ENCODE results near the gene CCDC70.

Gene CCDC70

DNA sequence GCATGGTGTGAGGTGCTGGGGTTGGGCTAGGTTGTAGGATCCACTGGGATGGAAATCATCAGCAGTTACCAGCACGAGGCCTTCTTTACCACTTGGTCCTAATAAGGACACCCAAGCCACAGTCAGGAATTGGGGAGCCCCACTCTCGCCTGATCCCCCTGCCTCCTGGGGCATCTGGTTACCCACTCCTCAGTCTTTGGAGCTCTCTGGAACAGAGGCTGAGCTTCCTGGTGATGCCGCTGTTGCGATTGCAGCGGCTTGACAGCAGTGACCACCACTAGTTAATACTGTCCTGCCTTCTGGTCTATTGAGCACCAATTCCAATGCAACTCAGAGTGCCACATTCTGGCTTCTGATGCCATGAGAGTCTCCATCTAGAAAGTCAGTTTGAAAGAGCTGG lies 30.2 kb upstream of the CCDC70 start:
- DNase-seq: no peak

DNA sequence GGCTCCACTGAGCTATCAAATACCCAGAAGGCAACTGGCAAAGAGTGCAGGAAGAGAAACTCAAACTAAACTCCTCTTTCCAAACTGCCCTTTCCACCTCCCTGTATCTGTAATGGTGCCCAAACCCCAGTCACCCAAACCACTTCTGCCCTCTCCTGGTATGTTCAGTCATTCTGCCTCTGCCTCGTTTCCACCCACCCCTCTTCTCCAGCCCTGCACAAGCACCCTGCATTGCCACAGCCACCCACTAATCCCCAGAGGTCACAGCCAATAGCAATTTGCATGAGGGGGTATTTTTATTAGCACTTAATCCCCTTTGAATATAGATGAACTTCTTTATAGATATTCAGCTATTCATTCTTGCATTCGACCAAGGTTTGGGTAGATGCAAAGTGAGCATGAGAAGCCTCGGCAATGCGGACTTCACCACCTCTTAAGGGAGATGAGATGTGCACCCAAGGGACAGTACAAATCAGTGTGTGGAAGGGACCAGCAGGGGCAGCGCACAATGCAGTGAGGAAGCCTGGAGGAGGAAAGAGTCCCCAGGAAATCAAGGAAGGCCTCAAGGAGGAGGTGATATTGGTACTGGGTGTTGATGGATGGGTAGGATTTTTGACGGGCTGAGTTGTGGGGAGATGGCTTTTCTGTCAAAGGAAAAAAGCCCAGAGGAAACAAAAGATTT lies 29.2 kb upstream of the CCDC70 start:
- DNase-seq: no peak

DNA sequence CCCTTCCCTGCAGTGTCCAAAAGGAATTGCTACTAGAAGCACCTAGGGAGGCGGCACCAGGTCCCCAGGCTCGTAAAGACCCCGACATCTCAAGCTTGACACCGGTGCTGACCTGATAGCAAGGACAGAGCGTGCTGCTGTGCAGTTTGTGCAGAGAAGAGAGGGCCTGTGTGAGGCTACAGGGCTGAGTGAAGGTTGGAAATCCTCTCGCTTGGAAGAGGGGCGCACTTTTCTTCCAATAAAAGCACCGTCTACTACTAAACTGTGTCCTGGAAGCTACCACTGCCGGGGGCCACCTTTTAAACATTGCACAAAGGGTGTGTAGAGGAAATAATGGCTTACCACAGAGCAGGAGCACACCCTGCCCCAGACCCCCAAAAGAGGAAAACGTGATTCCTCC lies 27.8 kb upstream of the CCDC70 start:
- DNase-seq: no peak

DNA sequence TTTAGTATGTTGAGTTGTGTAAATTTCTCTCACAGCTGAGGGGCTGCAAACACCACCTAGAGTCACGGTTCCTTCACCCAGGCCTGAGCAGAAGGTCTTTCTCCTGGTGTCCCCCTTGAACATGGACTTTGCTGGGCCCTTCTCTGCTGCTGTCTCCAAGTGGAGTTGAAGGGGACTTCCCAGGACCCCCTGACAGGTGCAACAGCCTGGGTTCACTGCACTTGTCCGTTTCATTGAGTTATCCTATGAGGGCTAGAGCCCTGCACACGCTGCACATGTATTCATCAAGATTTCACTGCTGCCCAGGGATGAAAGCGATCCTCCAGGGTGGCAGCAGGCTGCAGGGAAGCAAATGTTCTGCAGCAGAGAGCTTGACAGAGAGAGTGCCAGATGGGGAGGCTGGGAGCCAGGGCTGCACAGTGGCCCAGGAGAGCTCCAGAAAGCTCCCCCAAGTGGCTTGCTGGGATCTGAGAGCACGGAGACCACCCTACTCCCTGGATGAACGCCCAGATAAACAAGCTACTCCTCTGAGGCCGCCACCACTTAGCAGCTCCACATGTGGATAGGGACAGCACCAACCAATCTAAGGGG lies 27.1 kb upstream of the CCDC70 start:
- DNase-seq: peak; percentile 0

DNA sequence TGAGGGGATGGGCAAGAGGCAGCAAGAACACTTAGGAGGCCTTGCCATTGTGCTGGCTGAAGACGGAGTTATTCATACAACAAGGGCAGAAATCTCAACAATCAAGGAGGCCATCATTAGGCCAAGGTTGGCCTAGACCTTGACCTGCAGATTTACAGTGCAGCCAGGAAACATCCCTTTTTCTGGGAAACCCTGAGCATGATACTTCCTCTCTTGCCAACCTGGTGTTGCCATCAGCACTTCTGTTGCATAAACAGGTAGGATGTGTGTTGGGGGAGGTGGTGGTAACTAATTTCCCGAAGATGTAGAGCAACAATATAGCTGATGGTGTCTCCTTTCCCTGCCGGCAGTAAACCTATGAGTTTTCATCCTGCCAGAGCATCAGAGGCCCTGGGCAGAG lies 24.8 kb upstream of the CCDC70 start:
- no peak for DNase-seq

DNA sequence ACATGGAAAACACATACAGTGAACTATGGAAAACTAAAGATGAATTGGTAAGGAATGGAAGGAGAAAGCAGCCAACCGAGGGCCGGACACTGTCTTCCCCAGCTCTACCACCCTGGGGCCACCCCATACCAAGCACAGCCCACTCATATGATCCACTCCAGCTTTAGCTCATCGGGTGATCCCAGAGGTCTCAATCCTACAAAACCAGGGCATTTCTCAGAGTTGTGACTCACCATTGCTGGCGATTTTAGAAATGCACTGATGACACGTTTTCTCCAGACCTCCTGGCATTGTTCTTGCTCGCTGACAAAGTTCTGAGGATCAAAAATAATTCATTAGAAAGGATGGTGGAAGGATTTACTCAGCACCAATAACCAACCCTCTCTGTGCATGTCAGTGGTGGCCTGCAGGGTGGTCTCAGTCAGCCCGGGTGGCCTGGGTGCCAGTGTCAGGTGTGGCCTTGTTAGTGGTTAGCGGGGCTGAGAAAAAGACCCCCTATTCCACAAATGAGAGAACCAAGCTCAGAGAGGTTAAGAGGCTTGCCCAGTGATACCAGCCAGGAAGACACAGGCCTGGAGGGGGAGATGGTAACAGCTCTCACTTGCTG lies 23.4 kb upstream of the CCDC70 start:
- no peak for DNase-seq

DNA sequence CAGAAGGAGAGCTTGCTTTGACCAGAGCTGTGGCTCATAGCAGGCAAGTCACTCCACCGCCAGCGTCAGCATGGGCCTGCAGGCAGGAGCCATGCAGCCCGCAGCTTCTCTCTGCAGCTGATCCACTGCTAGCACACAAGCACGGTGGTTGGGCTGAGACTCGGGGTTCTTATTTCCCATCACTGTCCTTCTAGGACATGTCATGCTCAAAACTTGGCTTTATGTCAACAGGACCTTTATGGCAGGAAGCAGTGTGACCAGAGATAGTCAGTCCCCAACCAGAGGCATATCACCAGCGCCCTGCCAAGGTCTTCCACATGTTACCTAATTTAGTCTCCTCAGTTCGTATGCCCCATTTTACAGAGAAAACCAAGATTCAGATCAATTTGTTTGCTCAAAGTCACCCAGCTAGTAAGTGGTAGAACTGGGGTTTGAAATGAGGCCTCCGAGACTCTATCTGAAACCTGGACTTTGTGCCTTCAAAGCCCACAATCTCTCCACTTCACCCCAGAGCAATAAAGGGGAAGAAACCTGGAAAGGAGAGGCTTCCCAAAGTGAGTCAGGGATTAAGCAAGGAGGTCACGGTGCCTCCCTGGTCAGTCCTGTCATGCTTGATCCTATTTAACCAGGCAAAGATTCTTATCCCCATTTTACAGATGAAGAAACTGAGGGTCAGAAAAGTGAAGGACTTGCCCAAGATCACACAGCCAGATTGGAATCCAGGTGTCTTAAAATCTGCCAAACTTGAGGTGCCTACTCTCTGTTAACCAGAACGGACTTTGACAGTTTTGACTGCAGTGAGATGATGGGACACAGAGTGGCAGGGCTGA lies 21.8 kb upstream of the CCDC70 start:
- no peak for DNase-seq

DNA sequence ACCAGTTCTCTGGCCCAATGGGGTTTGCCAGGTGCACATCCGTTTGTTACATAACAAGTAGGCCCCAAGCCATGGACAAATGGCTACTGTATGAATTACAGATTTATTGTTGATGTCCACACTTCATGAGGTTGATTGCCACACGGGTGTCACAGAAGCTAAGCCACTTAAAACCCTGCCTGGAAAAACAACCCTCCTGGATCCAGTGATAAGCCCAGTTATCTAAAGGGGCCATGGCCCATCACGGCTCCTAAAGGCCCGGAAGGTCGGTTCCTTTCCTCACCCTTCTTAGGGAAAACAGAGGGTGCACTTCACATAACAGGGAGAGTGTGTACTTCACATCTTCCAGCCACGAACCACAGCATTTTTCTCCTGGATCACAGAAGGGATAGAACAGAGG lies 20.9 kb upstream of the CCDC70 start:
- no peak for DNase-seq

DNA sequence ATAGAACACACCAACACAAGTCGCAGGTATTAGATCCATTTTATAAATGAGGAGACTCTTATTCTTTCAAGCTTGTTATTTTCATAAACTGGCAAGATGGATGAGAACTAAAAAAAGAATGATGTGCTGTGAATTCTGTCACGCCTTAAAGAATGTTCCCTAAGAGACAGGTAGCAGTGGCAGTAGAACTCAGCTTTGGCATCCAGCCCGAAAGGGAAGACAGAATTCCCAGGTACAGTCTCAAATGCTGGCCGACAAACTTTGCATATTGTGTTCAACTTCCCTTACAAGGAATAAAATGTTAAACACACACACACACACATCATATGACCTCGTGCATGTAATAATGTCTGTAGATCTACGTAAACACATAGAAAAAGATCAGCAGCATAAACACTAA lies 20.0 kb upstream of the CCDC70 start:
- DNase-seq: no peak

DNA sequence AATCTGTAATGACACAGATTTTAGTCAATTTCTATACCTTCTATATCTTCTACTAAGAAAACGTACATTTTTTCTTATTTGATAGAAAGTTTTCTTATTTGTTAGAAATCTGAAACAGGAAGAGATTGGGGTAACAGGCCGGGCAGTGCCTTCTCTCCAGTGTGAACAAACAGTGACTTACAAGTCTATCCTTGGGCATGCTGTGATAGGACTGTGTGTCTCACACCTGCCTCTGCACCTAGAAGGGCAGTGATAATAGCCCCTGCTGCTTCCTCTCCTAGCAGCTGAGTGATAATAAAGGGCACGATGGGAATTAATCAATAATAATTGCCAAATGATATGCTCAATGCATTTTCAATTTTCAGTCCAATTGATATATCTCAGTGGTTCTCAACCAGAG lies 18.2 kb upstream of the CCDC70 start:
- no peak for DNase-seq

DNA sequence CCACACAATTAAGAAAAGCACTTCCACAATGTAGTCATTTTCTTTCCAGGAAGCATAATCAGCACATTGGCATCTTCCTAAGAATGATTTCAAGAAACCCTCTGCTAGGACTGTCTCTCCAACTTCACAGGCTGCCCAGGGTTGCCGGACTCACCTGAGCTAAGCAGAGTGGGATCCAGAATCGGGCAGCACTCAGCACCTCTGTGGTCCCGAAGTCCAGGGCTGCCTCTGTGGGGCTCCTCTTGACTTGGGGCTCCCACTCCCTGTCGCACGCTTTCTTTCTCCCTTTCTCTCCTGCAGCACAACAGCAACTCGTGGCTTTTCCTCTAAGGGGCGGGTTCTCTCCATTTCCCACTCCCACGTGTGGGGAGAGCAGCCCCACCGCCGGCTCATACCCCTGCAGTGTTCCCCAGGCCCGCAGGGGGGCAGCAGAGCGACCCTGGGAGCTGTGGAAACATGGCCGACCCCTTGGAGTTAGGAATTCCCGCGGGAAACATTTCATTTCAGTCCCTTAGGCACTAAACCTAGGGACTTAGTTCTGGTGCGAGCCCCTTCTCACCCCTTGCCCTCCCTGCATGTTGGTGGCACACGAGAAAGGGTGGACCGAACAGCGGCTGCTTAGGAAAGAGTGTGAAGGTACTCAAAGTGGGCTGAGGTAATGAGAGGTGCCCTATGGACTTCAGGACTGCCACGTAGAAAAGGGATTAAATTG lies 16.8 kb upstream of the CCDC70 start, which contains the start of gene TMEM272:
Gene TMEM272, minus strand, starts transcription at position 316 of the 712 bp plus-strand sequence. CDS start 6,647 bp downstream, outside the sequence.
- DNase-seq: no peak

DNA sequence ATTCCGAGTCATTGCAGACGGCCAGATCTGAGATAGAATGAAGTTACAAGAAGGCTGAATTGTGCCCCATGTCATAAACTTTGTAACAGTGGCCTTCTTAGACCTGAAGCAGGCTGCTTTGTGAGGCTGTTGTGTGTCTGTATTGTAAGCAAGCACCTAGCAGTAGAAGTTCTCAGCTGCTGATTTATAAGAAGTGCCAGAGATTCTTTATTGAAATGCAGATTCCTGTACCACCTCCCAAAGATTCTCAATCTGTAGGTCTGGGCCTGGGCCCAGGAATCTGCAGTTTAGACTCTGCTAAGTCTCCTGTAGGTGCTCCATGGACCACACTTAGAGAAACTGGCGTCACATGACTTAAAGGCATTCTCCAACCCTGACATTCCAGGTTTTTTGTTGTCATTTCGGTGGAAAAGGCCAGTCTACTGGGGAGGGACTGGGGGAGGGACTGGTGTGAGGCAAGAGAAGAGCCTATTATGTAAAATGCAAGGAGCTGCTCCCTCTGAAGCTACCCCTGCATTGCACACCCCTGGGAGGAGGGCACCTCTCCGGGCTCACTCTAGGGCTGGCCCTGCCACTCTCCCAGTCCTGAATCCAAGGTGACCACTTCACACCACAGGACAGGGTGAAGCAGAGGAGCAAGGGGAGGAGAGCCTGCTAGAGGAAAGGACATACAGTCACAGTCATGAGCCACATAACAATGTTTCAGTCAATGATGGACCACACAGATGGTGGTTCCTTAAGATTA lies 16.0 kb upstream of the CCDC70 start:
- DNase-seq: no peak

DNA sequence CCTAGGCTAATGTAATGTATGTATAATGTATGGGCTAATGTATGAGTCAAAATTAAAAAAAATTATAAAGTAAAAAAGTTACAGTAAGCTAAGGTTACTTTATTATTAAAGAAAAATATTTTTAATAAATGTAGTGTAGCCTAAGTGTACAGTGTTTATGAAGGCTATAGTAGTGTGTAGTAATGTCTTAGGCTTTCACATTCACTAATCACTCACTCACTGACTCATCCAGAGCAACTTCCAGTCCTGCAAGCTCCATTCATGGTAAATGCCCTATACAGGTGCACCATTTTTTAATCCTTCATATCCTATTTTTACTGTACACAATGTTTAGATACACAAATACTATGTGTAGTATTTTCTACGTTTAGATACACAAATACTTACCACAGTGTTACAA lies 15.0 kb upstream of the CCDC70 start:
- DNase-seq: no peak

DNA sequence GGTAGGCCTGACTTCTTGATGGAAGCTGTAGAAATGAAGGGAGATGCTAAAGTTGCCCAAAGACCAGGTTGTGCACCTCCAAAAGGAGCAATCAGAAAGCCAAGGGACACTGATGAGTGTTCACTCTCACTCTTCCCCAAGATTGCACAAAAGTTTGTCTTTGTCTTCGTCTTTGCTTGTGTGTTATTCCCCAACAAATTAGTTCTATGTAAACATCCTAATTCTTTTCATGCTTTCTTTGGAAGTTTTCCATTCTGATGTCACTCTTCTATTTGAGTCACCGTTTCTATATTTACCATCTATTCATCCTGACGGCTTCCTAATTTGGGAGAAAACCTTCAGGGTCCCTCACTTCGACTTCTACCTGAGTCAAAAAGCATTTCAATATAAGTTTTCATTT lies 13.1 kb upstream of the CCDC70 start:
- DNase-seq: no peak

DNA sequence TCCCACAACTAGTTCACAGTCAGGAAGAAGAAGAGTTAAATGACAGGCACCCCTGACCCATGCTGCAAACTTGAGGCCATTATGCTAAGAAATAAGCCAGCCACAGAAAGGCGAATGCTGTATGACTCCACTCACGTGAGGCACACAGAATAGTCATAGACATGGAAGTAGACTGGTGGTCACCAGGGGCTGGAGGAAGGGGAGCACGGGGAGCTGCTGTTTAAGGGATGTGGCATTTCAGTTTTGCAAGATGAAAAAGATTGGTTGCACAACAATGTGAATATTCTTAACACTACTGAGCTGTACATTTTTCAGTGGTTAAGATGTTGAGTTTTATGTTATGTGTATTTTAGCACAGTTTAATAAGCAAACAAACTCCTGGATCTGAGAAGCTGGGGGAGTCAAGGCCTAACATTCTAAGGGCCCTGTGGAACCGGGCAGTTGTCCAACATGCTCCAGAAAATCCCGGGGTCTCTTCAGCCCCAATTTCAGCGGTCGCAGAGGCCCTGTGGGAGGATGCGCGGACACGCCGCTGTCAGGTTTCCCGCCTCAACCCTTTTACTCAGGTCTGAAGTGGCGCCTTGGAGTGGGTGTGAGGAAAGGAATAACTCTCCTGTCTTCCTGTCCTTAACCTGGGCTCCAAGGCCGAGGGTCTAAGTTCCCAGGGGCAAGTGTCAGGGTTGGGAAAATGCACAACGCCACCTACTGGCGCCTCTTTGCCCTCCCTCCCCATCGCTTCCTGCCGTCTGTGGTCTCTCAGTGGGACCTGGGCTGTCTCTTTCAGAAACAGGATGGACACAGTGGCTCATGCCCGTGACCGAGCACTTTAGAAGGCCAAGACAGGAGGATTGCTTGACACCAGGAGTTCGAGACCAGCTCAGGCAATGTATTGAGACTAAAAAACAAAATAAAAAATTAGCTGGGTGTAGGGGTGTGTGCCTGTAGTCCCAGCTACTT lies 12.3 kb upstream of the CCDC70 start:
- DNase-seq: no peak

DNA sequence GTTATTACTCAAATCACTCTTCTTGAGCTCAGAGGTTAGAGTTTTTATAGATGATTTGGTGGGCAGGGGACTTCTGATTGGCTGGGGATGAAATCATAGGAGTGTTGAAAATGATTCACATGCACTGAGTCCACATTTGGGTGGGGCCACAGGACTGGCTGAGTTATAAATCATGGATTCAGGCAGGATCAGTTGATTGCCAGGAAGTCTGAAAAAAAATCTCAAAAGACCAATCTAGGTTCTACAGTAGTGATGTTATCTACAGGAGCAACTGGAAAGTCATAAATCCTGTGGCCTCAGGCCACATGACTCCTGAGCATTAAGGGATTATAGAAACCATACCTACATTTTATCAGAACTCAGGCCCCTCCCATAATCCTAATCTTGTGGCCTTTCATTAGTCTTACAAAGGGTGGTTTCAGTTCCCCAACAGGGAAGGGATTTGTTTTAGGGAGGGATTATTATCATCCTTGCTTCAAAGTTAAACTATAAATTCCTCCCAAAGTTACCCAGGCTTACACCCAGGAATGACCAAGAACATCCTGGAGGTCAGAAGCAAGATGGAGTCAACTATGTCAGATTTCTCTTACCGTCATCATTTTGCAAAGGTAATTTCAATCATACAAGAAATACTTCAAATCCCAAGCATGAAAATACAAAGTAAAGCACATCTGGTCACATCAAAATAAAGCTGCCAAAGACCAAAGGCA lies 5.6 kb upstream of the CCDC70 start:
- no peak for DNase-seq

DNA sequence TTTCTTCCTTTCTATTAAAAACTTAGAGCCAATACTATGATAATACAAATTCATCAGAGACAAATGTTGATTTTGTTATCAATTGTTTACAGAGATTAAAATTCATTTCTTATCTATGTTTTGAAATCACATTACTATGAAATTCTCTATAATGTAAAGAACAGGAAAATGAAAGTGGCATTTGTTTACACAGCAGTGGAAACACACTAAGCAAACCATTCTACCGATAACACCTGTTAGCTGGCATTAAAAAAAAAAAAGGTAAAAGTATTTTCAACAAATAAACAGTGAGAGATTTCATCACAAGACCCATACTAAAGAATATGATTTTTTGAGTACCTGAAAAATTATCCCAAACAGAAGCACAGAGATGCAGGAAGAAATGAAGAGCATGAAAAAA lies 4.8 kb upstream of the CCDC70 start:
- no peak for DNase-seq

DNA sequence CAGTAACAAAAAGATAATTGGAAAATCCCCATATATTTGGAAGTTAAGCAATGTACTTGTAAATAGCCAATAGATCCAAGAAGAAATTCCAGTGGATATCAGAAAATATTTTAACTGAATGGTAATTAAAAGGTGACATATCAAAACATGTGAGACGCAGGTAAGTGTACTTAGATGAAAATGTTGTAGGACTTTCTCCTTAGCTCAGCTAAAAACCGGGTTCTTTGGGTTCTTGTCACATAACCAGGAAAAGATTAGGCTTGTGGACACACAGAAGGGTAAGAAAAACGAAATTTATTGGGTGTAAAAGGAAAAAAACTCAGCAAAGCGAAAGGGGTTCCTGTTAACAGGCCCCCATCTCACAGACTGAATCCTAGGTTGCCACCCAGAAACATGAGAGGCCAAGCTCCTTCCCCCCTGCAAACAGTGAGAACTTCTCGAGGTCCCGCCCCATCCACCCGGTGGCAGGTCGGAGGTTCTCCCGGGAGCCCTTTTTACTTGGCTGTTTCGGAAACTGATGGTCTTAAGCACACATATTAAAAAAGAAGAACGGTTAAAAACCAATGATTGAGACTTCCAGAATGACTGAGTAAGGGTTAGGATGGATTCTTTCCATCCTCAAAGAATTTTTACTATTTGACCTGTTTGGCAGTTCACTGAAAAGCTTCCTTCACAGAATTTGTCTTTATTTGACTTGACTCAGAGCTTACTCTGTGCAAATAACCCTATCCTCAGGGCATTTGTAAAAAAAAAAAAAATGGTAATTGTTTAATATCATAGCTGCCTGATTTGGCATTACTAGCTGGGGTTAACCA lies 3.1 kb upstream of the CCDC70 start:
- no peak for DNase-seq

DNA sequence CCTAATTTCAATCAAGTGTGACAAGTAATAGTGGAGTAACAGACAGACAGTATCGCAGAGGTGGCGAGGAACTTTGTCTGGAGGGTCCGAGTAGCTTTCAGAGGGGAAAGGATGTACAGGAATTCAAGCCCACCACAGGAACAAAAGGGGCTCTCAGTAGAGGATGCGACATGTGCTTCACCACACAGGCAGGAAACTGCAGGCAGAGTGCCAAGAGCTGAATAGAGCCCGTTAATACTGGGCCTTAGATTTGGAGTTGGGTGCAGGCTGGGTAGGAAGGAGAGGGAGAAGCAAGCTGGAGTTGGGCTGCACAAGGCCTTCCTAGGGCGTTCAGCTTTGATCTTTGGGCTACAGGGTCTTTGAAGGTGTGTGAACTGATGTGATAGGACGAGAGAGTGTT lies 1.2 kb downstream of the CCDC70 start:
- DNase-seq: no peak

DNA sequence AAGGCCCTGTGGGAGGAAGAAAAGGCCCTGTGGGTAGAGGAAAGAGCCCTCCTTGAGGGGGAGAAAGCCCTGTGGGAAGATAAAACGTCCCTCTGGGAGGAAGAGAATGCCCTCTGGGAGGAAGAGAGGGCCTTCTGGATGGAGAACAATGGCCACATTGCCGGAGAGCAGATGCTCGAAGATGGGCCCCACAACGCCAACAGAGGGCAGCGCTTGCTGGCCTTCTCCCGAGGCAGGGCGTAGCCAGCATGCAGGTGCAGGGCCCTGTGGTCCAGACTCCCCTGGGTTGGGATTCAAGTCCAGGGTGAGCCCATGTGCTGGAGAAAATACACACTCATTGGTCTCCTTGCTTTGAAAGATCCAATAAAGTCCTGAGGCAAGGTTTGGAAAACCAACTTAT lies 4.1 kb downstream of the CCDC70 start:
- DNase-seq: no peak

All from DMS79 (cell line).